HEK293 (cell line): ENCODE data around the gene AFF3.

Experiments
- CTCF ChIP-seq: fragments of 450-650 bp; formaldehyde crosslinking; IDR thresholded peaks from 2 replicates; pipeline ENCODE4 v1.5.1; 2016; ENCODE audit warnings: missing biosample characterization, missing genetic modification characterization
- PRDM10 ChIP-seq: fragments of 450-650 bp; formaldehyde crosslinking; IDR thresholded peaks from 2 replicates; pipeline ENCODE4 v1.5.1; 2016; ENCODE audit warnings: missing biosample characterization, missing genetic modification characterization
- SALL2 ChIP-seq: fragments of 450-650 bp; formaldehyde crosslinking; IDR thresholded peaks from 2 replicates; pipeline ENCODE4 v1.5.0; 2017; ENCODE audit warnings: missing biosample characterization, mild to moderate bottlenecking, missing genetic modification characterization, borderline replicate concordance
- TRIM28 ChIP-seq: IDR thresholded peaks from 2 replicates; pipeline ENCODE4 v1.6.1; 2011; ENCODE audit warnings: low read length, control low read depth, borderline replicate concordance
- ZNF302 ChIP-seq: fragments of 450-650 bp; formaldehyde crosslinking; IDR thresholded peaks from 2 replicates; pipeline ENCODE4 v1.5.1; 2016; ENCODE audit warnings: missing biosample characterization, missing genetic modification characterization, low read depth
- ZNF433 ChIP-seq: fragments of 450-650 bp; formaldehyde crosslinking; IDR thresholded peaks from 2 replicates; pipeline ENCODE4 v1.5.1; 2016; ENCODE audit warnings: missing biosample characterization, missing genetic modification characterization, low read depth
- ZNF548 ChIP-seq: fragments of 450-650 bp; formaldehyde crosslinking; IDR thresholded peaks from 2 replicates; pipeline ENCODE4 v1.5.1; 2016; ENCODE audit warnings: missing biosample characterization, missing genetic modification characterization
- TF ChIP-seq, protein P1 (sequence below): fragments of 450-650 bp; formaldehyde crosslinking; IDR thresholded peaks from 2 replicates; pipeline ENCODE4 v1.5.1; 2016; ENCODE audit warnings: missing biosample characterization, missing genetic modification characterization

- no peak for TF ChIP-seq ZNF433
- TF ChIP-seq TRIM28: no peak
- TF ChIP-seq ZNF302 (tag by site-specific recombination): no peak
- no peak for TF ChIP-seq SALL2
- TF ChIP-seq, protein P1, sequence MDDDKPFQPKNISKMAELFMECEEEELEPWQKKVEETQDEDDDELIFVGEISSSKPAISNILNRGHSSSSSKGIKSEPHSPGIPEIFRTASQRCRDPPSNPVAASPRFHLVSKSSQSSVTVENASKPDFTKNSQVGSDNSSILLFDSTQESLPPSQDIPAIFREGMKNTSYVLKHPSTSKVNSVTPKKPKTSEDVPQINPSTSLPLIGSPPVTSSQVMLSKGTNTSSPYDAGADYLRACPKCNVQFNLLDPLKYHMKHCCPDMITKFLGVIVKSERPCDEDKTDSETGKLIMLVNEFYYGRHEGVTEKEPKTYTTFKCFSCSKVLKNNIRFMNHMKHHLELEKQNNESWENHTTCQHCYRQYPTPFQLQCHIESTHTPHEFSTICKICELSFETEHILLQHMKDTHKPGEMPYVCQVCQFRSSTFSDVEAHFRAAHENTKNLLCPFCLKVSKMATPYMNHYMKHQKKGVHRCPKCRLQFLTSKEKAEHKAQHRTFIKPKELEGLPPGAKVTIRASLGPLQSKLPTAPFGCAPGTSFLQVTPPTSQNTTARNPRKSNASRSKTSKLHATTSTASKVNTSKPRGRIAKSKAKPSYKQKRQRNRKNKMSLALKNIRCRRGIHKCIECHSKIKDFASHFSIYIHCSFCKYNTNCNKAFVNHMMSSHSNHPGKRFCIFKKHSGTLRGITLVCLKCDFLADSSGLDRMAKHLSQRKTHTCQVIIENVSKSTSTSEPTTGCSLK (tag by site-specific recombination): no peak
- TF ChIP-seq CTCF: no peak
- TF ChIP-seq ZNF548 (tag by site-specific recombination): no peak
- no peak for TF ChIP-seq PRDM10 (tag by site-specific recombination)
Observed at GRCh38 chr2:99562516-99562915, 579.9 kb downstream of the AFF3 start.
